ENCODE results near the gene PRSS22.

The PRSS22 gene

DNA sequence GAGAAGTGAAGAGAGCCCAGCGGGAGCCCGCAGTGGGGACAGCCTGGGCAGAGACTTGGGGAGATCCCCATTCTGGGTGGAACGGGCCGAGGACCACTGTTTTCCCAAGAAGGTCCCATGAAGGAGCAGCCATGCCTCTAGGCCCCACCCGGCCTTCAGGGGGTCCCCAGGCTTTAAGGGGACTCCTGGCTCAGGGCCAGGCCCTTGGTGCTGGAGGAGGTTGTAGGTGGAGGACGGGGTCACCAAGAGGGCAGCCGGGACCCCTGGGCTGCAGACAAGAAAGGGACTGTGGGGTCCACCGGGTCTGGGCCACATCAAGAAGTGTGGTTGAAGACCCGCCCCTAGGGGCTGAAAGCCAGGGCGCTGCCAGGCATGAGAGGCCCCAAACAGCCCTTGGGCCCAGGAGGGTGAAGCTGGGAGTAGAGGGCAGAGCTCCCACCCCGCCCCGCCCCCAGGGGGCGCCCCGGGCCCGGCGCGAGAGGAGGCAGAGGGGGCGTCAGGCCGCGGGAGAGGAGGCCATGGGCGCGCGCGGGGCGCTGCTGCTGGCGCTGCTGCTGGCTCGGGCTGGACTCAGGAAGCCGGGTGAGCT lies 41.1 kb downstream of the PRSS22 start, which contains the start of gene PRSS21:
Gene PRSS21 (plus strand): TSS at position 487 of the 589 bp plus-strand sequence. CDS start 32 bp downstream, at position 519.
- DNase-seq (ENCODE audit: low read depth in 2 of 2): no peak

DNA sequence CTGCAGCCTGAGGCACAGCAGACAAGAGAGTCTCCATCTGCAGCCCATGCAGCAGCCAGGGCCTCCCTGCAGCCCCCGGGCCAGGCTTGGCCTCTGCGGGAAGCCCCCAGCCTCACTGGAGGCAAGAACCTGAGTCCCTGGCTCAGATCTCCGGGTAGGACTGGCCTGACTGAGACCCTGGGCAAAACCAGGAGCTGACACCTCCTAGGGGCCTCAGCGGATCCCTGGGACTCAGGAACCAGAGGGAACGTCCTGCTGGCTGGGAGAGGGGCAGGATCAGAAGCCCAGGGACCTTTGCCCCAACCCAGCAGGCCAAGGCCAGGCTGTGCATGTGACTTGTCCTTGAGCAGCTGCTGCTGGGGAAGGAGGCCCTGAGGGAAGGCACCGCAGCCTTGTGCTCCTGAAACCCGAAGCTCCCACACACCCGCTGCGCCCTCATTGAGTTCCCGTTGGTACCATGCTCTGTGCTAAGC lies 42.6 kb downstream of the PRSS22 start:
- no peak for DNase-seq (ENCODE audit: low read depth in 2 of 2)

DNA sequence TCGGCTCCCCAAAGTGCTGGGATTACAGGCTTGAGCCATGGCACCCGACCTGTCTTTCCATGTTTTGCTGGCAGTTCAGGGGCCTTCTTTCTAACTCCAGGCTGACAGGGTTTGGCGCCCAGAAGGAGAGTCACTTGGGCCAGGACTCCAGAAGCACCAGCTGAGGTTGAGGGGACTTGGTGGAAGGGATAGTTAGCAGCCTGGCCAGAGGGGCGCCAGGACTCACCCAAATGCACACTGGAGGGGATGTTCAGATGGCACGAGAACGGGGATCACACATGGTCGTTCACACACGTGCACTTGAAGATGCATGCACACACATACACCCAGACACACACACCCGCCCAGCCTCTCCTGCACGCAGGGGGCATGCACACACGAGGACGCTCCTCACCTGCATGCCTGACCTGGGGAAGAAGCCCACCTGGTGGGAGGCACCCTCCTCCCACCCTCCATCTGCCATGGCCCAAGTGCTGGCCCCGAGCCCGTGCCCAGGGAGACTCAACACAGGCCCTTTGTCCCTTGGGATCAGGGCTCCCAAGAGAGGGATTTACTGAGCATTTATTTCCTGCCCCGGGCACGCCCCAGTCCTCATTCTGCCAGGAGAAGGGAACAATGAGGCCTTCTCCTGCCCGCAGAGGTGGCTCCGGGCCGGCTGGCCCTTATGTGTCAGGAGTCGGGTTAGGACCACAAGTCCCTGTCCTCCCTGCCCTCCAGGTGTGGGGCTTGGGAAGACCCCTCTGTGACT lies 43.2 kb downstream of the PRSS22 start:
- DNase-seq (ENCODE audit: low read depth in 2 of 2): no peak

DNA sequence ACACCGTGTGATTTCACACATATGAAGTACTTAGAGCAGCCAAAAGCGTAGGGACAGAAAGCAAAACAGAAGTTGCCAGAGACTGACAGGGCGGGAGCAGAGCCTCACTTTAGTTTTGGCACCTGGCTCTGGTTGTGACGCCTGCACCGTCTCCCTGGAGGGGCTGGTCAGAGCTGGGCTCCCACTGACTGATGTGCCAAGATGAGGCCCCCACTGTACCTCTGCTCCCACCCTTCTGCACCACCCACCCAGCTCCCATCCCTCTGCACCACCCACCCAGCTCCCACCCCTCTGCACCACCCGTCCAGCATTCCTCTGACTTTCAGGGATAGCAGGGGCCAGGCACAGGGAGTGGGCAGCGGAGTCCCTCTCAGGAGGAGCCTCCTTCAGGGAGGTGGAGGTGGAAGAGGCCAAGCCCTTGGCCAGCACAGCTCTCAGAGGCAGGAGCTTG lies 44.2 kb downstream of the PRSS22 start:
- no peak for DNase-seq (ENCODE audit: low read depth in 2 of 2)

DNA sequence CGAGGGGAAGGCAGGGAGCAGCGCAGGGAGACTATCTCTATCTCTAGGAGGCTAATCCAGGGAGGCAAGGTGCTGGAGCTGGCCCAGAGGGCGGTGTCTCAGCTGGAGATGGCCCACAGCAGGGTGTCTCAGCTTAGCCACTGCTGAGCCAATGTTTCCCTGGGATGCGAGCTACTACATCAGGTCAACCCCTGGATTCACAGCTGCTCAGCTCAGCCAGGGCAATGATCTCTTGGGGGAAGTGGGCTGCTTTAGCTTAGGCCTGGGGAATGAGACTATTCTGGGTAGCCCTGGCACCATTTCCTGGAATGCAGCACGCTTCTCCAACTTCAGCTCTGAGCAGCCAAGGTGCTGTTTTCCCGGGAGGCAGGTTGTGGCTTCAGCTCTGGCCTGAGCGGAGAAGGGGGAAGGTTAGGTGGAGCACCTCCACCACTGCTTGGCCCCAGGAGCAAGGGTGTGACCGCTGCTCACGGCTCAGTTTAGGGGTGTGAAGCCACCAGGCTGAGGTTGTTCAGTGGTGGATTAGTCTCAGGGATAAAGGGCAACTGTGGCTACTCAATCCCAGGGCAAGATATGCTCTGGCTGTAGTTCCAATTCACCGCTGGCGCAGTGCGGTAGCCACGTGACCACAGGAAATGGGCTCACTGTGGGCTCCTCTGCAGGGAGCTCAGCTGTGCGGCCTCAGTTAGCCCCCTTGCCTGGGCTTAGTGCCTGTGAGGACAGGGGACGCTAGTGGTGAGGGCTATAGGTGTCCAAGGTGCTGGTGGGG lies 46.1 kb downstream of the PRSS22 start:
- DNase-seq (ENCODE audit: low read depth in 2 of 2): no peak

DNA sequence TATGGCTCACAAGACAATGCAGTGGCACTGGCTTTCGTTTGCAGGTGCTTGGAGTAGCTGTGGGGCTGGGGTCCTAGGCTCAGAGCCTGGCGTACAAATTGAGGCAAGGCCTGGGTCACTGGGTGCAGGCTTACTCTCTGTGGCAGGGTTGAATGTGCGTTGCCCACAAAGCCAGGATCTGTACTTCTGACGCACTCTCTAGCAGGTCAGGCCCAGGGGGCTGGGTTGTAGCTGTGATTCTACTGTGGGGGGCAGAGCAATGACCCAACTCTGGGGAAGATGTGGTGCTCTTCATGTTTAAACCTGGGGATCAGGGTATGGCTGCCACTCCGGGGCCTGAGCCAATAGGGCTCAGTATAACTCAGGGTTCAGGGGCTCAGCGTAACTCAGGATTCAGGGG lies 47.3 kb downstream of the PRSS22 start:
- no peak for DNase-seq (ENCODE audit: low read depth in 2 of 2)

DNA sequence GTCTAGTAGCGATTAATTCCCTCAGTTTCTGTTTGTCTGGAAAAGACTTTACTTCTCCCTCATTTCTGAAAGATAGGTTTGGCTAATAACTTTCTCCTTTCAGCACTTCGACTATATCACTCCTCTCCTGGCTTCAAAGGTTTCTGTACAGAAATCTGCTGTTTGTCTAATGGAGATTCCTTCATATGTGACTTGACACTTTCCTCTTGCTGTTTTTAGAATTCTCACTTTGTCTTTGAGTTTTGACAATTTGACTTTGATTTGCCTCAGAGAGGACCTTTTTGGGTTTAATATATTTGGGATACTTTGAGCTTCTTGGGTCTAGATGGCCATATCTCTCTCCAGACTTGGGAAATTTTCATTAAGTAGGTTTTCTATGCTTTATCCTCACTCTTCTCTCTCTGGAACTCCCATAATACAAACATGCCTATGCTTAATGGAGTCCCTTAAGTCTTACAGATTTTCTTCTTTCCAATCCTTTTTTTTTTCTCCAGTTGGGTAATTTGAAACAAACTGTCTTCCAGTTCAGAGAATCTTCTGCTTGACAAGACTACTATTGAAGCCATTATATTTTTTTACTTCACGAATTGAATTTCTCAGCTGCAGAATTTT lies 48.7 kb downstream of the PRSS22 start:
- DNase-seq (ENCODE audit: low read depth in 2 of 2): no peak

DNA sequence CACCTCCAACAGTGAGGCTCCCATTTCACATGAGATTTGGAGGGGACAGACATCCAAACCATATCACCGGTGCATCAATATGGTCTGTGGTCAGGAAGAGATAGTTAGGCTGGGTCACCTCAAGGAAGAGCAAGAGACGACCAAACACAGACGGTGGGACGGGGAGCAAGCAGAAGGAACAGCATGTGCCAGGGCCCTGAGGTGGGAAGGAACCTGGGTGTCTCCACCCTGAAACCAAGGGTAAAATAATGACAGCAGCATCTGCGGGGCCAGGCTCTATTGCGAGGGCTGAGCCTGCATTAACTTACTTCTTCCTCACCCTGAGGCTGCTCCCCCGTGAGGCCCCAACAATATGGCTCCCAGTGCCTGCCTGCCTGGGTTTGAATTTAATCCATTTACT lies 49.8 kb downstream of the PRSS22 start:
- no peak for DNase-seq (ENCODE audit: low read depth in 2 of 2)

DNA sequence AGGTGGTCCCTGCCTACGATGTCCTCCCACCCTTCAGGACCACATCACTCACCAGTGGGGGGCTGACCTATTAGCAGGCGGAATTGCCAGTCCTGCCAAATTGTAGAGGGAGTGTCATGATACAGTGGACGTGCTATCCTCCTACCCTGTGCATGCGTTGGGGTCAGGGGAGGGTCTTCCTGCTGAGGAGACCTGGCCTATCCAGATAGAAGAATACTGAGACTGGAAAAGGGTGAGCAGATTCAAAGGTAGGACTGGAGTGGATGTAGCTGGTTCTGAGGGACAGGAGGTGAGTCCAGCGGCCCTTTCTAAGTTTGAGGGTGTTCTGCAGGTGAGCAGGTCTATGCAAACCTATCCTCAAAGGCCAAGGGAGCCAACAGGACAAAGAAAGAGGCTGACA lies 51.7 kb downstream of the PRSS22 start:
- no peak for DNase-seq (ENCODE audit: low read depth in 2 of 2)

DNA sequence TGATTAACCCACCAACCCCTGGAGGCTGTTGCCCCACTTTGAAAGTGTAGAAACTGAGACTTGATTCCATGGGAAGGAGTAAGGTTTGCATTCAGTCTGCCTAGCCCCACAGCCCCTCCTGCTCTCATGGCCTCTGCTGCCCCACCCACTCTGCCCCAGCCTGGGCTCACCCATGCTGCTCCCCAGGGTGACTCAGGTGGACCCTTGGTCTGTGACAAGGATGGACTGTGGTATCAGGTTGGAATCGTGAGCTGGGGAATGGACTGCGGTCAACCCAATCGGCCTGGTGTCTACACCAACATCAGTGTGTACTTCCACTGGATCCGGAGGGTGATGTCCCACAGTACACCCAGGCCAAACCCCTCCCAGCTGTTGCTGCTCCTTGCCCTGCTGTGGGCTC lies 53.2 kb downstream of the PRSS22 start:
- DNase-seq (ENCODE audit: low read depth in 2 of 2): no peak

DNA sequence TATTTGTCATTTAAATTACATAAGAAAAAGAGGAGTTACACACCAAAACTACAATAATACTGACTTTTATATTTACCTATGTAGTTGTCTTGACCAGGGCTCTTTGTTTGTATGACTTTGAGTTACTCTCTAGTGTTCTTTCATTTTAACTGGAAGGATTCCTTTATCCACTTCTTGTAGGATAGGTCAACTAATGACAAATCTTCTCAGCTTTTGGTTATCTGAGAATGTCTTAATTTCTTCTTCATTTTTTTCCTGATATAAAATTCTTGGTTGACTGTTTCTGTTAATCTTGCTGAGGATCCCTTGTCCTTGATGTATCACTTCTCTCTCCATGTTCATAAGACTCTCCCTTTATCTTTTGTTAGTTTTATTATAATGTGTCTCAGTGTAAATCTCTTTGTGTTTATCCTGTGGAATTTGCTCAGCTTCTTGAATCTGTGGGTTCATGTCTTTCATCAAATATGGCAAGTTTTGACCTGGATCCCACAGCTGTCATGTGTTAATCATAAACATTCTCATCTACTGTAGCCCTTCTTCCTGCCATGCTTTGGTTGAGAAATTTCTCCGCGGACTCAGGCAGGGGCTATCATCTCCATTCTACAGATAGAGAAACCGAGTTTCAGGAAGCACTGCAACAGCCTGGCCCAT lies 54.3 kb downstream of the PRSS22 start:
- DNase-seq (ENCODE audit: low read depth in 2 of 2): no peak
